GM21367 (cell line): ENCODE data around the gene SOX21.

Experiments used
- ATAC-seq: cut with Tn5 transposase; IDR thresholded peaks from one replicate; pipeline ENCODE4 v1.9.1; 2021; ENCODE audit not compliant: unreplicated experiment

Gene SOX21

DNA sequence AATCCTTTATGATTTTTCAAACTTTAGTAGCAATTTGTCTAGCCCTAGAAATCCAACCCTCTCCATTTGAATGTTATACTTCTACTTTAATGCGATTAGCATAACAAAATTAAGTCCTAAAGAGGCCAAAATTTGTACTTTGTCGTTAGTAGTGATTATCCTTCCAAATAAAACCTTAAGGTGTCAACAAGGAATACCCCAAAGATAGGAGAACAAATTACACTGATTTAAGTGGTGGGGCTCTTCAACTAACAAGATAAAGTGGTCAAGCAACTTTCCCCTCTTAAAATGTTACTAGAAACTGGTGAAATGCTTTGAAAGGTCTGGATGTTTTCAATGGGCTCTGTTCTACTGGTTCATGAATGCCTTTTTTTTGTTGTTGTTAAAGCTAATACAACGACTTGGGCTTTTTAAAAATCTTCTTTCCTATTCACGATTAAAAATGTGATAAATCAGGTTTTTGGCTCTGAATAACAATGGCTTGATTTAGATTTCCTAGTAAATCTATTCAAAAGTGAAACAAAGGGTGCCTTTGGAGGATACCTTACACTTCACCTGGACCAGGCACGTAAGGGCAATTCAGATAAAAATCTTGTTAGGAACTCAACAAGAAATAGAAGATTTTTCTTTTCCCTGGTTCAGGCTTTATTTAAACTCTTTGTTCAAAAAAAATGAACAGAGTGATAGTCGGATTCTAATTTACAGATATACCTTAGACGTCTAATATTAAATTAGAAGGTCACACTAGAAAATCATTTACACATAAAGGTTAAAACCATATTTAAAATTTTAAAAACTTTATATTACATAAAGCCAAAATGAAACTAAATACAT is 3.1 kb downstream of the SOX21 start:
- no peak for ATAC-seq

DNA sequence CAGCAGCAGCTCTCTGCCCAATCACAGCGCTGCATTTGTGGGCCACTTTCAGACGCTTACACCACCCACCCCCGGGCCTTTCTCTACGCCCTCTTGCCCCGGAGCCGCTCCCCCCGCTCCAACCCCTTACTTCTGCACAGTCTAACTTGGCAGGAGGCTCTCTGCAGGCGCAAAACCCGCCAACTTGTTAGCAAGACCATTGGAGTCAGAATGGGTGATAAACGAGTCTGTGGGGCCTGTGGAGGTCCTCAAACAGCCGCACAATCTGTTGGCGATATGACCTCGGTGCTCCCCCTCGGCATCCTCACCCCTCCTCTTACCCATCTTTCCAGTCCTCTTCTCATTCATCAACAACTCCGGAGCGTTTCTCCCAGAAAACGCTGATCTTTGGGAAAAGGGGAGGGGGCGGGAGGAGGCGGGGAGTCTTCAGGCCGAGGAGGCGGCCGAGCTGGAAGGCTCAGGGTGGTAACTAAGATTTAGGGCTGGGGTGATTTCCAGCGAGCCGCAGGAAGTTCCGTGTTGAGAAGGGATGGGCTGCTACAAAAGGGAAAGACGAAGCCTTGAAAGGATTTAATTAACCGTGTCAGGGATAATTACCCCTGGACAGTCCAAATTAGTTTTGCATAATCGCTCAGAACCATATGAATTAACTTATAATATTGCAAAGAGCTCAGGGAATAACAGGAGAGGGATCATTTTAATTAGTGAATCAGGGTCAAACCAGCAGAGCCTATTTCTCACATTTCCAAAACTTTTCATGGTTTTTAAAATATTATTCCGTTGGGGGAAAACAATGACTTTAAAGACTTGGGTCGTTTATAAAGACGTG is 4.1 kb downstream of the SOX21 start:
- no peak for ATAC-seq

DNA sequence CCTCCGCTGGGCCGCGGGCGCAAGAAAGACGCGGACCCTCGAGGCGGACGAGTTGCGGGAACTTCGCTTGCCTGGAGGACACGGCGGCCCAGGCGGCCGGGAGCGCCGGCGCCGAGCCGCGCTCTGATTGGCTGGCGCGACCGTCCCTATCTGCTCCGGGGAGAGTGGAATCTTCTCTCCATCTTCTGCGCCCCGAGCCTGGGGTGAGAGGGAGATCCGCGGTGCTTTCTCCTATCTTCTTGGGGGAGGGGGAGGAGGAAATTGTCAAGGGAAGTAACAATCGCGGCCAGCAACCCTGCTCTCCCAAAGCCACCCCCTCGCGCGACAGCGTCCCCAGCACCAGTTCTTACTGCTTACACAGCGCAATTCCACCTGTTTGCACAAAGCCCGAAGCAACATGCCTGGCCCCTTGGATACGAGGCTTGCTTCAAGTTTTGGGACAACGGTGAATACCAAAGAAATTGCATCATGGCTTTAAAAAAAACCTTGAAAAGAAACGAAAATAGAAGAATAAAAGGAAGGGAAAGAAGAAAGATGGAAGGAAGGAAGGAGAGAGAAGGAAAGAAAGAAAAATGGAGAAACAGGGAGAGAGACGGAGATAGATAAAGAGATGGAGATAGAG is 4.8 kb downstream of the SOX21 start:
- no peak for ATAC-seq

- no peak for ATAC-seq
Observed at GRCh38 chr13:94706843-94707399, 5.4 kb downstream of the SOX21 start.

GRCh38 chr13:94706101-94706842 is 6.1 kb downstream of the SOX21 start:
- no peak for ATAC-seq

DNA sequence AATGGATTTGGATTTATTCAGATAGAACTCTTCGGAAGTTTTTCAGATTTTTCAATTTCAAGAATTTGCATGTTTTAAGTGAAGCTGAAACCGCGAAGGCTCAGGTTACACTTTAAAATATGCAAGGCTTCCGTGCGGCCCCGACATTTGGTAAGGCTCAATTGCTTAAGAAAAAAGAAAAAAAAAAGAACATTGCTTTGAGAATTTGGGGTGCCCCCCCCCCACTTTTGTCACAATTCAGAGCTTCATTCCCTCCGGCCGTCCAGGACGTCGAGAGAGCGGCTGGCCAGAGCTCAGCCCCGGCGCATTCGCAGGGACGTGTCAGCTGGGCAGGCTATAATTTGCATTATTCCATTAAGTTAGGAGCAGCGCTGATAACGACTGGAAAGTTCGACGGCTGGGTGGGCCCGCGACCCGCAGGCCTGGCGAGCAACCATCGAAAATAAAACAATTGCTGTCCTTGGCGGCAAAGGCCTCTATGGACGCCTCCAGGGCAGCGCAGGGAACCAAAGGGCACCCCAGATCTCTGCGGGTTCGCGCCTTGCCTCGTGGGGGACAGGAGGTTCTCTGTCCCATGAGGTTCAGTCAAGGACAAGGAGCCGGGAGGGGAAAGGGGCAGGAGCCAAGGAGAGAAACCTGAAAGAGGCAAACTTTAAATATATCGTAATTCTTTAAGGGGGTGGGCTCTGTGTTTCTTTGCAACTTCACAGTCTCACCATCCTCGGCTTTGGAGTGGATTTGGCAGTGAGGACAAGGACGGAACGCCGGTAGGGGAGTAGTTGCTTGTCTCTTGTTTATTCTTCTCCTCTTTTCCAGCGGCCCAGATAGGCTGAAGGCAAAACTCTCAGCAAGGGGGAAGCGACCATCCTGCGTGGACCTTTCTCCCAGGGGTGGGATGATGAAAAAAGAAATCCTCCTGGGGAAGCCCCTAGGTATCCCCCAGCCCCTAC is 7.0 kb downstream of the SOX21 start:
- ATAC-seq: no peak

GRCh38 chr13:94704377-94705080 is 7.8 kb downstream of the SOX21 start:
- no peak for ATAC-seq

GRCh38 chr13:94703721-94704314 is 8.5 kb downstream of the SOX21 start:
- ATAC-seq: no peak

- no peak for ATAC-seq
Observed at GRCh38 chr13:94703271-94703670, 9.1 kb downstream of the SOX21 start.

DNA sequence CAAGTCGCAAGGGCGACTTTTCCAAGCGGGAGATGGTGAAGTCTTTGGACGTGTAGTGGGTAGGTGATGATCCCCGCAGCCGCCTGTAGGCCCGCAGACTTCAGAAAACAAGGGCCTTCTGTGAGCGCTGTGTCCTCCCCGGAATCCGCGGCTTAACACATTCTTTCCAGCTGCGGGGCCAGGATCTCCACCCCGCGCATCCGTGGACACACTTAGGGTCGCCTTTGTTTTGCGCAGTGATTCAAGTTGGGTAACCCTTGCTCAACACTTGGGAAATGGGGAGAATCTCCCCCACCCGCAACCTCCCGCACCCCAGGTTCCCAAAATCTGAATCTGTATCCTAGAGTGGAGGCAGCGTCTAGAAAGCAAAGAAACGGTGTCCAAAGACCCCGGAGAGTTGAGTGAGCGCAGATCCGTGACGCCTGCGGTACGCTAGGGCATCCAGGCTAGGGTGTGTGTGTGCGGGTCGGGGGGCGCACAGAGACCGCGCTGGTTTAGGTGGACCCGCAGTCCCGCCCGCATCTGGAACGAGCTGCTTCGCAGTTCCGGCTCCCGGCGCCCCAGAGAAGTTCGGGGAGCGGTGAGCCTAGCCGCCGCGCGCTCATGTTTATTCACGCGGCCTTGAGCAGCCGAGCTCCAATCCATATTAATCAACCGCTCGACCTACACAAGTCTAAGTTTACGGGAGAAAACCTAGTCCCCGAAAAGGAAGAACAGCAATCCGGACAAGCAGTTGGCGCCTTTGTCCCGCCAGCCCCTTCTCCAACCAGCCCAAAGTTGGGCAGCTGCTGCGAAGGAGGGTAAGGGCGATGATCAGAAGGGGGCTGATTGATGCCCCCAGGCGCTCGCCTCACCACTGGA is 9.9 kb downstream of the SOX21 start:
- ATAC-seq: no peak

- no peak for ATAC-seq
Observed at GRCh38 chr13:94701313-94702180, 10.8 kb downstream of the SOX21 start.

GRCh38 chr13:94700536-94700935 is 11.8 kb downstream of the SOX21 start:
- ATAC-seq: no peak

- no peak for ATAC-seq
Observed at GRCh38 chr13:94700051-94700535, 12.3 kb downstream of the SOX21 start.

- ATAC-seq: no peak
Observed at GRCh38 chr13:94696171-94696570, 16.2 kb downstream of the SOX21 start.

DNA sequence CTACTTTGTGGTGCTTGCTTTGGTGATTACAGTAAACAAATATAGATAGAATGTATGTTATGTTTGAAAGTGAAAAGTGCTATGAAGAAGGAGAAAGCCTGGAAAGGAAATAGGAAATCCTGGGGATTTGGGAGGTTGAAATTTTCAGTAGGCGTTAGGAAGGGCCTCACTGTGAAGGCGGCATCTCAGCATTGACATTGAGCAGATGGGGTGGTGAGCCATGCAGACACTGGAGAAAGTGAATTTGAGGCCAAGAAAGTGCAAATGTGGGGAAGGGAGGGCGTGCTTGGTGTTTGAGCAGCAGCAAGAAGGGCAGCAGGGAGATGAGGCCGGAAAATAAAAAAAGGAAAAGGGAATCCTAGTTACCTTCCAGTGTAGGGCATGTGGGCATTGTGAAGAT is 20.3 kb downstream of the SOX21 start:
- ATAC-seq: no peak

DNA sequence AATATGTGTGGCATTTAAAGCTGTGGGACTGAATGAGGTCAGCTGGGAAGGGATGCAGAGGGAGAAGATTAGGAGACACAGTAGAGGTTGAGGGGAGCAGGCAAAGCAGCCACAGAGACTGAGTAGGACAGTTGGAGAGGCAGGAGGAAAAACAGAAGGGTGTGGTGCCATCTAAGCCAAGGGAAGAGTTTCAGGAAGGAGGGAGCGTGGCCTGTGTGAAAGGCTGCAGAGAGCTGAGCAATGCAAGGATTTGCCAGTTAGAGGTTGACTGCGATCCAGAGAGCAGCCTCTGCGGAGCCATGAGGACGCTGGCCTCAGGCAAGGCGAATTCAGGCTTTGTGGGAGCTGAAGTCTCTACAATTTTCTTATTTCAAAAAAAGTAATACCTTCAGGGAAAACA is 28.9 kb downstream of the SOX21 start:
- ATAC-seq: no peak

- ATAC-seq: no peak
Observed at GRCh38 chr13:94682229-94682628, 30.1 kb downstream of the SOX21 start.
